ENCODE data around the gene SAMD14. TPM values are rescaled to one million over a fixed set of nuclear protein-coding genes. Genes with fewer than 3 reads are reported as not detected.

Gene SAMD14
- 2.1 and 2.3 TPM in 2 replicates for total RNA-seq
- 1.4 and 3.8 TPM in 2 replicates for polyA plus RNA-seq
- 6.5 and 13.5 TPM in 2 replicates for polyA plus RNA-seq (2012)
- 2.1 and 14.8 TPM in 2 replicates for polyA minus RNA-seq (ENCODE audit: low replicate concordance)

- peak within 1 kb of the TSS; percentile 30 for H2AFZ ChIP-seq (ENCODE audit: low read length)
- H3K36me3 ChIP-seq (ENCODE audit: control insufficient read depth, insufficient read depth, low read length) = peaks cover 3% of the 10 kb centered on the region
- H3K27me3 ChIP-seq (ENCODE audit: control insufficient read depth, insufficient read depth, low read length) = no peaks in the 10 kb centered on the region
- H3K4me2 ChIP-seq (ENCODE audit: extremely low read depth, insufficient read depth, low read length) = peak within 1 kb of the TSS; percentile 82
- peak within 1 kb of the TSS; percentile 44 to 59 (median 54) for H3K4me3 ChIP-seq (replicated peaks in 1 of 4; ENCODE audit: control extremely low read depth in 1 of 4, insufficient read depth in 1 of 4, low read depth in 3 of 4, low read length in 4 of 4)
- no peaks in the 10 kb centered on the region for H4K20me1 ChIP-seq (ENCODE audit: control insufficient read depth, extremely low read depth, insufficient read depth, low read length)
- H3K9me3 ChIP-seq (ENCODE audit: control insufficient read depth, insufficient read depth, low read depth, low read length) = no peaks in the 10 kb centered on the region
- peak in 1 of 2 donors; percentile 58 for DNase-seq (ENCODE audit: low read depth in 2 of 2)
- H3K27ac ChIP-seq (ENCODE audit: insufficient read depth, low read length) = no peak within 1 kb of the TSS
- no peaks in the 10 kb centered on the region for H3K79me2 ChIP-seq (ENCODE audit: control insufficient read depth, insufficient read depth, low read length)
- H3K4me1 ChIP-seq (ENCODE audit: control insufficient read depth, extremely low read depth, insufficient read depth, low read length) = peaks cover 14% of the 10 kb centered on the region
- peak within 1 kb of the TSS; percentile 55 for H3K9ac ChIP-seq (ENCODE audit: insufficient read depth, low read length)
- TF ChIP-seq EZH2 (IDR thresholded peaks at IDR 0.05; ENCODE audit: low read length, missing control alignments) (no peak), CTCF (conservative IDR thresholded peaks at IDR 0.05 in 1 of 2, IDR thresholded peaks at IDR 0.05 in 1 of 2; ENCODE audit: low read depth in 1 of 2, low read length in 2 of 2) (no peak)
Measured at GRCh38 chr17:50129728-50130558, at the start of gene SAMD14. Gene SAMD14, minus strand, starts transcription at chr17:50130160. Its CDS starts 5,201 bp downstream, at chr17:50124959.

GRCh38 chr17:50177983-50178834 is 48.2 kb upstream of the SAMD14 start:
- DNase-seq (ENCODE audit: low read depth in 2 of 2) = peak; percentile 97 to 99
- peaks cover 25% of the 10 kb centered on the region for H3K4me1 ChIP-seq (ENCODE audit: control insufficient read depth, extremely low read depth, insufficient read depth, low read length)
- TF ChIP-seq EZH2 (IDR thresholded peaks at IDR 0.05; ENCODE audit: low read length, missing control alignments) (no peak), CTCF (conservative IDR thresholded peaks at IDR 0.05 in 1 of 2, IDR thresholded peaks at IDR 0.05 in 1 of 2; ENCODE audit: low read depth in 1 of 2, low read length in 2 of 2) (peak; percentile 45 to 59)
- H2AFZ ChIP-seq (ENCODE audit: low read length) = no peak overlapping the region
- peaks cover 4% of the 10 kb centered on the region for H3K36me3 ChIP-seq (ENCODE audit: control insufficient read depth, insufficient read depth, low read length)
- H3K4me2 ChIP-seq (ENCODE audit: extremely low read depth, insufficient read depth, low read length) = peak overlapping the region; percentile 33
- H3K27me3 ChIP-seq (ENCODE audit: control insufficient read depth, insufficient read depth, low read length) = no peaks in the 10 kb centered on the region
- no peaks in the 10 kb centered on the region for H3K9me3 ChIP-seq (ENCODE audit: control insufficient read depth, insufficient read depth, low read depth, low read length)
- H4K20me1 ChIP-seq (ENCODE audit: control insufficient read depth, extremely low read depth, insufficient read depth, low read length) = no peaks in the 10 kb centered on the region
- H3K27ac ChIP-seq (ENCODE audit: insufficient read depth, low read length) = peak overlapping the region; percentile 92
- peak overlapping the region; percentile 54 for H3K9ac ChIP-seq (ENCODE audit: insufficient read depth, low read length)
- no peaks in the 10 kb centered on the region for H3K79me2 ChIP-seq (ENCODE audit: control insufficient read depth, insufficient read depth, low read length)
- no peak overlapping the region for H3K4me3 ChIP-seq (replicated peaks in 1 of 4; ENCODE audit: control extremely low read depth in 1 of 4, insufficient read depth in 1 of 4, low read depth in 3 of 4, low read length in 4 of 4)

- H3K36me3 ChIP-seq (ENCODE audit: control insufficient read depth, insufficient read depth, low read length) = peaks cover 4% of the 10 kb centered on the region
- H3K27ac ChIP-seq (ENCODE audit: insufficient read depth, low read length) = peak overlapping the region; percentile 92
- no peak overlapping the region for H3K4me2 ChIP-seq (ENCODE audit: extremely low read depth, insufficient read depth, low read length)
- no peaks in the 10 kb centered on the region for H4K20me1 ChIP-seq (ENCODE audit: control insufficient read depth, extremely low read depth, insufficient read depth, low read length)
- no peaks in the 10 kb centered on the region for H3K79me2 ChIP-seq (ENCODE audit: control insufficient read depth, insufficient read depth, low read length)
- no peak for DNase-seq (ENCODE audit: low read depth in 2 of 2)
- H3K4me3 ChIP-seq (replicated peaks in 1 of 4; ENCODE audit: control extremely low read depth in 1 of 4, insufficient read depth in 1 of 4, low read depth in 3 of 4, low read length in 4 of 4) = no peak overlapping the region
- H2AFZ ChIP-seq (ENCODE audit: low read length) = no peak overlapping the region
- no peaks in the 10 kb centered on the region for H3K27me3 ChIP-seq (ENCODE audit: control insufficient read depth, insufficient read depth, low read length)
- H3K9me3 ChIP-seq (ENCODE audit: control insufficient read depth, insufficient read depth, low read depth, low read length) = no peaks in the 10 kb centered on the region
- peak overlapping the region; percentile 54 for H3K9ac ChIP-seq (ENCODE audit: insufficient read depth, low read length)
- TF ChIP-seq CTCF (conservative IDR thresholded peaks at IDR 0.05 in 1 of 2, IDR thresholded peaks at IDR 0.05 in 1 of 2; ENCODE audit: low read depth in 1 of 2, low read length in 2 of 2) = no peak
- TF ChIP-seq EZH2 (IDR thresholded peaks at IDR 0.05; ENCODE audit: low read length, missing control alignments) = no peak
- H3K4me1 ChIP-seq (ENCODE audit: control insufficient read depth, extremely low read depth, insufficient read depth, low read length) = peaks cover 30% of the 10 kb centered on the region
Measured at GRCh38 chr17:50177476-50177875, 47.5 kb upstream of the SAMD14 start.
